Uterus (tissue), 4 donors: ENCODE data around the gene TMEM45B. TPM values are rescaled to one million over a fixed set of nuclear protein-coding genes. Genes with fewer than 3 reads are reported as not detected.

Source experiments
- DNase-seq, 2 donors: peaks; one replicate each; pipeline ENCODE4 v3.0.0-alpha.2; 2019 to 2020
- H3K27ac ChIP-seq, 2 donors: fragments of 200-600 bp; sonication (generic); 1 replicate in 1 of 2; 2 replicates in 1 of 2; pipeline ENCODE4 v1.5.1; 2016 to 2018
- H3K27me3 ChIP-seq, 2 donors: fragments of 200-600 bp; sonication (generic); one replicate each; pipeline ENCODE4 v1.5.1; 2018 to 2019; ENCODE audit warnings: control low read depth in 1 of 2
- H3K36me3 ChIP-seq, 2 donors: fragments of 200-600 bp; sonication (generic); one replicate each; pipeline ENCODE4 v1.5.1; 2019; ENCODE audit warnings: control low read depth in 1 of 2
- H3K4me1 ChIP-seq, 2 donors: fragments of 200-600 bp; sonication (generic); one replicate each; pipeline ENCODE4 v1.5.1; 2018 to 2019; ENCODE audit warnings: control low read depth in 1 of 2
- H3K4me3 ChIP-seq, 2 donors: fragments of 200-600 bp; sonication (generic); 1 replicate in 1 of 2; 2 replicates in 1 of 2; pipeline ENCODE4 v1.5.1; 2018 to 2019; ENCODE audit warnings: mild to moderate bottlenecking in 1 of 2
- H3K9me3 ChIP-seq, 2 donors: fragments of 200-600 bp; sonication (generic); one replicate each; pipeline ENCODE4 v1.5.1; 2019; ENCODE audit warnings: control low read depth in 1 of 2
- POLR2A ChIP-seq, 2 donors: fragments of 450-650 bp; IDR thresholded peaks; one replicate each; pipeline ENCODE4 v1.6.1; 2016; ENCODE audit warnings: antibody characterized with exemption in 2 of 2, mild to moderate bottlenecking in 1 of 2, moderate library complexity in 1 of 2
- intact Hi-C: fragments of 100-400 bp; cut with DNase I; formaldehyde crosslinking; loops from one replicate; pipeline ENCODE4 v1.15.1; 2023; ENCODE audit warnings: low total_unique reads
- small RNA-seq: library from RNA; depleted of rRNA; stranded (forward); fragments of <200 nt; gene quantifications from one replicate; pipeline ENCODE3, GENCODE V24; 2016
- total RNA-seq, 4 donors: library from RNA; depleted of rRNA in 3 of 4; stranded (reverse); fragments of >200 nt in 3 of 4; gene quantifications; one replicate each; pipeline versions ENCODE4 v1.1.0 to v1.2.4, GENCODE V29; 2014 to 2023
- TF ChIP-seq, protein P1 (sequence below), 4 experiments: fragments of 200-600 bp in 2 of 4; fragments of 450-650 bp in 2 of 4; sonication (generic) in 2 of 4; IDR thresholded peaks; one replicate each; pipeline ENCODE4 v1.5.1; 2016 to 2019; ENCODE audit warnings: antibody characterized with exemption in 4 of 4, mild to moderate bottlenecking in 2 of 4, moderate library complexity in 1 of 4
- donor health status: DM: yes; HTN: yes; CAD: no.

Gene TMEM45B
- total RNA-seq, 4 donors from 2014 or later, result 0.18 to 2.1 (median 0.29) TPM; not detected in 1

DNA sequence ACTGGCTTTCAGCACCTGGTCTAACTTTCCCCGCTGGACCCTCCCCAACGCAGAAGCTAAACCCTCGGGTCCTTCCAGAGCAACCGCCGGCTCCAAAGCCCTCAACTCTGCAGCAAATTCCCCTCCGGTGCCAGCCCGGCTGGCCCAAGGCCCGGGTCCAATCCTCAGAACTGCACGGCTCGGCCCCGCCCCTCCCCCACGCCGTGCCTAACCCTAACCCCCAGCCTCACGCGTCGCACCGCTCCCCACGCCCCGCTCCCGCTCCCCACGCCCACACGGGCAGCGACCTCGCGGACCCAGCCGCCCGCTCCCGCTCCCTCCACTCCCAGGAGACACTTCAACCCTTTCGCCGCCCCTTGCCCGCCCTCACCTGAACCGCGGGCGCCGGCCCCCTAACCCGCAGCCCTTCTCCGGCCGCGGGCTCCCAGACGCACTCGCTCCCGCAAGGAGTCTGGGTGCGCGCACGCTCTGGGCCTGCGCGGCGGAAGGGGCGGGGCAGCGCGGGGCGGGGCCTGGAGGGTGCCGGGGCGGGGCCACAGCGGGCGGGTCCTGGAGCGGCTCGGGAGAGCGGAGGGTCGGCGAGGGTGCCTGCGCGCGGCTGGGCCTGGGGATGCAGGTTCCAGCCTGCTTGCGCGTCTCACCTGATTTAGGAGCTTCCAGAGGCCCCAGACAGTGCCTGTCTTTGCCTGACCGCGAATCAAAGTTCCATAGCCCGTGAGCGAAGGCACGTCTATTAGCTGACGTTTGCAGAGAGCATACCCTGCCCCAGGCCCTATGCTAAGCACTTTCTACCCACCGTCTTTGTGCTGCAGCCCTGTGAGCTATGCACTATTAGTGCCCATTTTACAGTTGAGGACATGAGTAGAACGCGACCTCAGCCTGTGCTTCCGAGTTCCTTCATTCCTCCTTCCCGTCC, 79.7 kb downstream of the TMEM45B start, which contains the start of gene NFRKB:
Gene NFRKB (minus strand): TSS at position 453 of the 916 bp plus-strand sequence. CDS start 2,729 bp downstream, outside the sequence.
- peak; percentile 83 to 89 for DNase-seq
- Histone ChIP-seq H3K27ac (peak within 1 kb of the TSS; percentile 53 to 83), H3K27me3 (no peaks in the 10 kb centered on the region), H3K9me3 (no peaks in the 10 kb centered on the region), H3K36me3 (no peaks in the 10 kb centered on the region), H3K4me1 (peaks cover 0 to 6% of the 10 kb centered on the region in 2 donors), H3K4me3 (peak within 1 kb of the TSS; percentile 46 to 90)
- intact Hi-C loops, result no loop called here
- TF ChIP-seq, protein P1, sequence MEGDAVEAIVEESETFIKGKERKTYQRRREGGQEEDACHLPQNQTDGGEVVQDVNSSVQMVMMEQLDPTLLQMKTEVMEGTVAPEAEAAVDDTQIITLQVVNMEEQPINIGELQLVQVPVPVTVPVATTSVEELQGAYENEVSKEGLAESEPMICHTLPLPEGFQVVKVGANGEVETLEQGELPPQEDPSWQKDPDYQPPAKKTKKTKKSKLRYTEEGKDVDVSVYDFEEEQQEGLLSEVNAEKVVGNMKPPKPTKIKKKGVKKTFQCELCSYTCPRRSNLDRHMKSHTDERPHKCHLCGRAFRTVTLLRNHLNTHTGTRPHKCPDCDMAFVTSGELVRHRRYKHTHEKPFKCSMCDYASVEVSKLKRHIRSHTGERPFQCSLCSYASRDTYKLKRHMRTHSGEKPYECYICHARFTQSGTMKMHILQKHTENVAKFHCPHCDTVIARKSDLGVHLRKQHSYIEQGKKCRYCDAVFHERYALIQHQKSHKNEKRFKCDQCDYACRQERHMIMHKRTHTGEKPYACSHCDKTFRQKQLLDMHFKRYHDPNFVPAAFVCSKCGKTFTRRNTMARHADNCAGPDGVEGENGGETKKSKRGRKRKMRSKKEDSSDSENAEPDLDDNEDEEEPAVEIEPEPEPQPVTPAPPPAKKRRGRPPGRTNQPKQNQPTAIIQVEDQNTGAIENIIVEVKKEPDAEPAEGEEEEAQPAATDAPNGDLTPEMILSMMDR (IDR thresholded peaks at IDR 0.05), result peak in 2 of 4 experiments; percentile 26 to 27
- peak; percentile 28 to 64 for TF ChIP-seq POLR2A (IDR thresholded peaks at IDR 0.05)

DNA sequence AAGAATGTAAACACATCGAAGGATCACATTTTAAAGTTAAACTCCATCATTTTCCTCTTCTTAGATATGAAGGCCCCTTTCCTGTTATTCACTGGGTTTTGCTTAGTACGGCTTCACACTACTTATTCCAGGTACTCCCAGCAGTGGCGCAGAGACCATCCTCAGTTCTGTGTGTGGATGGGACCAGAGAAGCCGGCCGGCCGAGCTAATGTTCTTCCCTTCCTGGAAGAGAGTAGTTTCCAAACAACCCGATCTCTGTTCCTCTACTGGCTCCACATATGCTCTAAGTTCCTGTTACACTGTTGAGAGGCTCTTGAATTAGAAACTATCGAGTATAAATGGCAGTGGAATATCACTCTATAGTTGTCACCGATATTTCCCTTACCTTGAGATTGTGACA, 80.4 kb downstream of the TMEM45B start:
- H3K4me1 ChIP-seq, result peaks cover 0 to 6% of the 10 kb centered on the region in 2 donors
- no peaks in the 10 kb centered on the region for H3K9me3 ChIP-seq
- peak overlapping the region; percentile 46 to 90 for H3K4me3 ChIP-seq
- no peak for TF ChIP-seq POLR2A (IDR thresholded peaks at IDR 0.05)
- TF ChIP-seq, protein P1 (IDR thresholded peaks at IDR 0.05), result no peak
- H3K36me3 ChIP-seq, result no peaks in the 10 kb centered on the region
- H3K27ac ChIP-seq, result peak overlapping the region; percentile 53 to 83
- DNase-seq, result no peak
- intact Hi-C loops, result no loop called here
- H3K27me3 ChIP-seq, result no peaks in the 10 kb centered on the region

- Histone ChIP-seq H3K27ac (no peak overlapping the region), H3K4me3 (no peak overlapping the region), H3K36me3 (no peaks in the 10 kb centered on the region), H3K27me3 (no peaks in the 10 kb centered on the region), H3K9me3 (no peaks in the 10 kb centered on the region), H3K4me1 (no peaks in the 10 kb centered on the region)
- TF ChIP-seq, protein P1 (IDR thresholded peaks at IDR 0.05), result no peak
- TF ChIP-seq POLR2A (IDR thresholded peaks at IDR 0.05), result no peak
- intact Hi-C loops, result no loop called here
- no peak for DNase-seq
Measured at GRCh38 chr11:129905402-129905801, 89.8 kb downstream of the TMEM45B start.

Small RNA genes lying within 50 kb of the gene (small RNA-seq; reads per million reads assigned to genes)
- not detected for gene AP003327.1

Other genes starting within 250 kb of the TMEM45B start
- 10 to 100 TPM in 3 of 4 donors, 1 to 10 TPM in 1; 8.8 to 59.6 (median 34.6) TPM for gene NFRKB, start 79.7 kb downstream of the TMEM45B start, total RNA-seq
- 10 to 100 TPM in 1 of 4 donors, 1 to 10 TPM in 2, under 1 TPM in 1; 0.29 to 18.6 (median 6.7) TPM for gene PRDM10, start 187.0 kb downstream of the TMEM45B start, total RNA-seq